ENCODE results near the gene PSTPIP1. TPM values are rescaled to one million over a fixed set of nuclear protein-coding genes. Genes with fewer than 3 reads are reported as not detected.

The PSTPIP1 gene
- total RNA-seq, 4 donors from 2014 or later = 7.7 to 11.8 (median 8.1) TPM

DNA sequence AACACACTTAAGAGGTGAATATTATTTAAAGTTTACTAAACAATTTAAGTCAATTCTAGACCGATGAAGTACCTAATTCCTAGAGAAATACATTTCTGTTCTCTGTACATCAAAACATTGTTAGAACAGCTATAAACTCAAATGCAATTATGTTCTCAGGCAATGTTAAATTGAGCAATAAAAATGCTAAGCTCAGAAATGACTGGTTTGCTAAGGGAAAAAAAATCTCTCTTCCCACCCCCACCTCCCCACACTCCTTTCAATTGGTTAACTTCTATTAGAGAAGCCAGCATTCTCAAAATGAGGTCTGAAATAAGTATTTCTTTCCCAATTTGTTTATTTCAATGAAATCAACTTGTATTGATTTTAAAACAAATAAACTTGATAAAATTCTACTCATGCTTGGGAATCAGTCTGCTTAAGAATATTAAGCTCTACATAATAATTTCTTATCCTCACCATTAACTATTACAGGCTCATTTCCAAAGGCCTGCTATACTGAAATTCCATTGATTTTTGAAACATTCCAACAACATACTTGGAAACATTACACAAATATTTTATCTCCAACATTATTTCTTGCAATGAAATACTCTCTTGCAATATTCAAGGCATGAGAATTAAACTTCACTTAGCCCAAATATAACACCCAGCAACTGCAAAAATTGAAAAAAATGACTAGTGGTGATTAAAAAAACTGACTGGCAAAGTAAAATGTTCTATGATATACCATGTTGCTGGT lies 53.4 kb downstream of the PSTPIP1 start:
- H3K27me3 ChIP-seq = no peaks in the 10 kb centered on the region
- H3K36me3 ChIP-seq = peaks cover 6 to 63% (median 49%) of the 10 kb centered on the region in 4 donors
- intact Hi-C loops (cut with DNase I) = no loop called here
- no peak overlapping the region for H3K4me3 ChIP-seq
- no peak overlapping the region for H3K27ac ChIP-seq (replicated peaks in 1 of 4)
- DNase-seq (ENCODE audit: extremely low spot score) = no peak
- peaks cover 6 to 16% (median 10%) of the 10 kb centered on the region in 4 donors for H3K4me1 ChIP-seq
- H3K9me3 ChIP-seq = no peaks in the 10 kb centered on the region
- 97% methylated on average over 1 of the region's 1 CpG for WGBS
- TF ChIP-seq, protein P1, sequence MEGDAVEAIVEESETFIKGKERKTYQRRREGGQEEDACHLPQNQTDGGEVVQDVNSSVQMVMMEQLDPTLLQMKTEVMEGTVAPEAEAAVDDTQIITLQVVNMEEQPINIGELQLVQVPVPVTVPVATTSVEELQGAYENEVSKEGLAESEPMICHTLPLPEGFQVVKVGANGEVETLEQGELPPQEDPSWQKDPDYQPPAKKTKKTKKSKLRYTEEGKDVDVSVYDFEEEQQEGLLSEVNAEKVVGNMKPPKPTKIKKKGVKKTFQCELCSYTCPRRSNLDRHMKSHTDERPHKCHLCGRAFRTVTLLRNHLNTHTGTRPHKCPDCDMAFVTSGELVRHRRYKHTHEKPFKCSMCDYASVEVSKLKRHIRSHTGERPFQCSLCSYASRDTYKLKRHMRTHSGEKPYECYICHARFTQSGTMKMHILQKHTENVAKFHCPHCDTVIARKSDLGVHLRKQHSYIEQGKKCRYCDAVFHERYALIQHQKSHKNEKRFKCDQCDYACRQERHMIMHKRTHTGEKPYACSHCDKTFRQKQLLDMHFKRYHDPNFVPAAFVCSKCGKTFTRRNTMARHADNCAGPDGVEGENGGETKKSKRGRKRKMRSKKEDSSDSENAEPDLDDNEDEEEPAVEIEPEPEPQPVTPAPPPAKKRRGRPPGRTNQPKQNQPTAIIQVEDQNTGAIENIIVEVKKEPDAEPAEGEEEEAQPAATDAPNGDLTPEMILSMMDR (IDR thresholded peaks at IDR 0.05) = no peak
- no peak for TF ChIP-seq POLR2AphosphoS5 (IDR thresholded peaks at IDR 0.05)
- no peak for TF ChIP-seq POLR2A (IDR thresholded peaks at IDR 0.05; ENCODE audit: low read depth)
- no peak for TF ChIP-seq EP300 (IDR thresholded peaks at IDR 0.05)

GRCh38 chr15:77052556-77052955 lies 57.6 kb downstream of the PSTPIP1 start:
- Histone ChIP-seq H3K9me3 (no peaks in the 10 kb centered on the region), H3K27me3 (no peaks in the 10 kb centered on the region), H3K36me3 (peaks cover 6 to 34% (median 22%) of the 10 kb centered on the region in 4 donors), H3K4me1 (peaks cover 0 to 23% (median 10%) of the 10 kb centered on the region in 4 donors), H3K4me3 (no peak overlapping the region), H3K27ac (replicated peaks in 1 of 4) (no peak overlapping the region)
- WGBS = 76% methylated on average over 2 of the region's 2 CpGs
- TF ChIP-seq EP300 (IDR thresholded peaks at IDR 0.05) (no peak), POLR2A (IDR thresholded peaks at IDR 0.05; ENCODE audit: low read depth) (no peak), POLR2AphosphoS5 (IDR thresholded peaks at IDR 0.05) (no peak)
- TF ChIP-seq, protein P1 (IDR thresholded peaks at IDR 0.05) = no peak
- DNase-seq (ENCODE audit: extremely low spot score) = no peak
- intact Hi-C loops (cut with DNase I) = no loop called here

DNA sequence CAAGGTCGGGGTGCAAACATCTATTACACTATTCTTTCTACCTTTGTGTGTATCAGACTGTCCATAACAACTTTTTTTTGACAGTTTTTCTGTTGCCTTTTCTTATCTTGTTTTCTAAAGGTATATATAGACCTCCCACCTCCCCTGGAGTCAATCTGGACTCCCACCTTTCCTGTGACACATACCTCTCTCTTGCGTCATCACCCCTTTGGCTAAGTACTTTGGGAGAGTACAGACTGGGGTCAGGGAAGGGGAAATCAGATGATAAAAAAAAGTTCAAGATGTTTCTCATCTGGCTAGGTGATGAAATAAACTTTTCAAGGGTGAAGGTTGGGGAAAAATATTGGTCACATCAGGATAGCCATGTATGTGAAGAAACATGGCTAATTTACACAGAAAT lies 58.8 kb downstream of the PSTPIP1 start:
- 97% methylated on average over 2 of the region's 2 CpGs for WGBS
- intact Hi-C loops (cut with DNase I) = no loop called here
- TF ChIP-seq POLR2AphosphoS5 (IDR thresholded peaks at IDR 0.05) = no peak
- TF ChIP-seq, protein P1 (IDR thresholded peaks at IDR 0.05) = no peak
- TF ChIP-seq POLR2A (IDR thresholded peaks at IDR 0.05; ENCODE audit: low read depth) = no peak
- no peak for TF ChIP-seq EP300 (IDR thresholded peaks at IDR 0.05)

DNA sequence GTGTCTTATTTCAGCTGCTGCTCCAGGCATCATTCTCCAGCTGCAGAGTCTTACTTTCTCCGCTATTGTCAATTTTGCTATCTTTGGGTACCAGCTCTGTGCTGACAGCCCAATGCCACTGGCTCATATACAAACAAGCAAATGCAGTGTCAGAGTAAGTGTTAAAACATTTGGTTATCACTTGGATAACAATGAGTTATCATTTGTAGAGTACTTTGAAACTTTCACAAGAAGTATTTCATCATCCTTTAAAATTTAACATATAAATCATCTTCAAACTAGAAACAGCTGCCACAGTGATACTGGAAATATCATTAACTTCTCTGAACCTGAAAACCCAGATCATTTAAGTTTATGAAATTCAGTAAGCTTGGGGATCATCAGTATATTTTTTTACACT lies 62.1 kb downstream of the PSTPIP1 start:
- Histone ChIP-seq H3K4me3 (no peak overlapping the region), H3K27ac (replicated peaks in 1 of 4) (no peak overlapping the region), H3K4me1 (peaks cover 24 to 67% (median 48%) of the 10 kb centered on the region in 4 donors), H3K9me3 (no peaks in the 10 kb centered on the region), H3K27me3 (no peaks in the 10 kb centered on the region), H3K36me3 (peaks cover 3 to 17% (median 8%) of the 10 kb centered on the region in 4 donors)
- DNase-seq (ENCODE audit: extremely low spot score) = no peak
- no peak for TF ChIP-seq EP300 (IDR thresholded peaks at IDR 0.05)
- TF ChIP-seq, protein P1 (IDR thresholded peaks at IDR 0.05) = no peak
- WGBS = 100% methylated on average over 1 of the region's 1 CpG
- intact Hi-C loops (cut with DNase I) = no loop called here

More for the DNA sequence above, 58.8 kb downstream of the PSTPIP1 start:
- H3K27ac ChIP-seq (replicated peaks in 1 of 4) = no peak overlapping the region
- H3K4me3 ChIP-seq = no peak overlapping the region
- no peaks in the 10 kb centered on the region for H3K27me3 ChIP-seq
- peaks cover 0 to 34% (median 19%) of the 10 kb centered on the region in 4 donors for H3K4me1 ChIP-seq
- H3K36me3 ChIP-seq = peaks cover 6 to 34% (median 22%) of the 10 kb centered on the region in 4 donors
- no peaks in the 10 kb centered on the region for H3K9me3 ChIP-seq
- DNase-seq (ENCODE audit: extremely low spot score) = no peak
